ENCODE data around the gene ADM5.

DNA sequence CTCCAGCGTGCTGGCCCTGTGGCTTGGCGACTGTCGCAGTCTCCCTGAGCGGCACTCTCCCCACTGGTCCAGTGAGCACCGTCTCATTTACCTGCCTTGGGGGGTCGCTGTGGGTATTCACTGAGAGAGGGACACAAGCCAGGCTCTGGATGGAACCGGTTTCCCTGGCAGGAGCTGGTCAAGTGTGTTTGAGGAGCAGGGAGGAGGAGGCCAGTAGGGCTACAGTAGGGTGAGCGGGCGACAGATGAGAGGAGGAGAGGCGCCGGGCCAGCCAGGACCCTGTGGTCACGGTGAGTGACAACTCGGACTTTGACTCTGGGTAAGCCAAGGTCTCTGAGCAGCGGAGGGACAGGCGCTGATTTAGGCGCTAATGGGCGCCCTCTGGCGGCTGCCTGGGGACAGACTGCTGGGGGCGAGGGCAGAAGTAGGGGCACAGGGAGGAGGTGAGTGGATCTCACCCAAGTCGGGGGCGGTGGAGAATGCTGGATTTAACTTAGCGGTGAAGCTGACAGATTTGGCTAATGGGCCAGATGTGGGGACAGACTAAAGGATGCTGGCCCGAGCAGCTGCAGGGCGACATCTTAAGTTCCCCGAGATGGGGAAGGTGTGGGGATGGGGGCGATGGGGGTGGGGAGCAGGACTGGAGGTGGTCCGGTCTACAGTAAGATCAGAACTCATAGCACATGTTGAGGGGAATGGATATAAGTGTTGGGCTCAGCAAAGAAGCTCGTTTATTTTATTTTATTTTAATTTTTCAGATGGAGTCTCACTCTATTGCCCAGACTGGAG, 17.1 kb upstream of the ADM5 start:
- no peak for TF ChIP-seq EZH2 (IDR thresholded peaks at IDR 0.05; ENCODE audit: low read length, missing control alignments)
- TF ChIP-seq, protein P1, sequence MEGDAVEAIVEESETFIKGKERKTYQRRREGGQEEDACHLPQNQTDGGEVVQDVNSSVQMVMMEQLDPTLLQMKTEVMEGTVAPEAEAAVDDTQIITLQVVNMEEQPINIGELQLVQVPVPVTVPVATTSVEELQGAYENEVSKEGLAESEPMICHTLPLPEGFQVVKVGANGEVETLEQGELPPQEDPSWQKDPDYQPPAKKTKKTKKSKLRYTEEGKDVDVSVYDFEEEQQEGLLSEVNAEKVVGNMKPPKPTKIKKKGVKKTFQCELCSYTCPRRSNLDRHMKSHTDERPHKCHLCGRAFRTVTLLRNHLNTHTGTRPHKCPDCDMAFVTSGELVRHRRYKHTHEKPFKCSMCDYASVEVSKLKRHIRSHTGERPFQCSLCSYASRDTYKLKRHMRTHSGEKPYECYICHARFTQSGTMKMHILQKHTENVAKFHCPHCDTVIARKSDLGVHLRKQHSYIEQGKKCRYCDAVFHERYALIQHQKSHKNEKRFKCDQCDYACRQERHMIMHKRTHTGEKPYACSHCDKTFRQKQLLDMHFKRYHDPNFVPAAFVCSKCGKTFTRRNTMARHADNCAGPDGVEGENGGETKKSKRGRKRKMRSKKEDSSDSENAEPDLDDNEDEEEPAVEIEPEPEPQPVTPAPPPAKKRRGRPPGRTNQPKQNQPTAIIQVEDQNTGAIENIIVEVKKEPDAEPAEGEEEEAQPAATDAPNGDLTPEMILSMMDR (conservative IDR thresholded peaks at IDR 0.05 in 1 of 2, IDR thresholded peaks at IDR 0.05 in 1 of 2; ENCODE audit: low read depth in 1 of 2, low read length in 2 of 2) = peak; percentile 92 to 98

Data from fibroblast of lung (primary cell).